ENCODE results near the gene AHNAK. TPM values are rescaled to one million over a fixed set of nuclear protein-coding genes. Genes with fewer than 3 reads are reported as not detected.

AHNAK gene
- 100 to 1,000 TPM in 1 of 2 experiments, 10 to 100 TPM in 1; 96.0 to 111 TPM for total RNA-seq

GRCh38 chr11:62546244-62546928, at the start of gene AHNAK:
TSS of gene AHNAK (minus strand) at chr11:62546806. CDS start at chr11:62536098, 10,708 bp downstream.

GRCh38 chr11:62591448-62592145, 45.0 kb upstream of the AHNAK start, which contains the start of gene TUT1:
TSS of gene TUT1 (minus strand) at chr11:62591523. CDS start at chr11:62591485, 38 bp downstream.

DNA sequence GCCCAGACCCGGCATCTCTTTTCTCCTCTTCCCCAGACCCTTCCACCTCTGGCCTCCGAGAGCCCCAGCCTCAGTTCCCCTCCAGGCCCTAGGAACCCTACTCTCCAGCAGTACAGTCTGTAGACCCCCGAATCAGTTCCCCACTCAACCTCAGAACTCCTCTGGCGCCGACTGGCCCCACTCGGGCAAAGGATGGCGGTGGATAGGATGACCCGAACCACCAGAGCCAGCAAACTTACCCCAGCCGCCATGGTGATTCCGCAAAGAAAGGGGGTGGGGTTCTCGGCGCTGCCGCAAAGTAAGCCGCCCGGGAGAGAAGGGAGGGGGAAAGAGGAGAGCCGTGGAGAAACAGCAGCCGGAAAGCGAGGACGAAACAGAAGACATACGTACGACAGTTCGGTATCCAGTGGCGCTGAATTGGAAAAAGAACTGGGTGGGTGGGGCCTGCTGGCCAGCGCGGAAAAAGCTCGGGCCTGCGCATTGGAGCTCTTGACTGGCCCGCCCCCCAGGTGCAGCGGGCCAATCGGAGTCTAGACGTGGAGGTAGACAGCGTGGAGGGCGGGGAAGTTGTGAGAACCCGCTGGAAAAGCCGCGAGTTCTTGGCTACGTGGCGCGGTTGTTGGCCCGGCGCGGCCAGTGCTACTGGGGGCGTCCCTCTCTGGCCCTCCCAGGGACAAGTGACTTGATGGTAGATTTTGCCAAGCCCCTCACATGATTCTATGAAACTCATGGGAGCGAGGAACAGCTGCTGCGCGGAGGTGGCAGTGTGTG, 27.2 kb upstream of the AHNAK start, which contains the start of gene EEF1G:
Gene EEF1G, minus strand, starts transcription at position 300 of the 771 bp plus-strand sequence. Its CDS starts 49 bp downstream, at position 251.

GRCh38 chr11:62418733-62419132, 127.9 kb downstream of the AHNAK start, which contains the start of gene SCGB1A1:
TSS of gene SCGB1A1 (plus strand) at chr11:62419033. CDS start at chr11:62419096, 63 bp downstream.

Small RNA genes lying within 50 kb of the gene (microRNA-seq; reads per million reads assigned to microRNA genes)
- gene MIR6747 (ENCODE audit: borderline microRNAs expressed, borderline replicate concordance) = not detected

Other genes with a start within 250 kb of the AHNAK start
- gene SCGB1D4, start 247.7 kb downstream of the AHNAK start, total RNA-seq = not detected
- gene ASRGL1, start 209.4 kb downstream of the AHNAK start, total RNA-seq = 1 to 10 TPM; 8.0 to 9.2 TPM
- gene SCGB1A1, start 127.8 kb downstream of the AHNAK start, total RNA-seq = not detected
- 1,000 to 10,000 TPM; 1,877 to 1,888 TPM for gene EEF1G, start 27.1 kb upstream of the AHNAK start, total RNA-seq
- gene TUT1, start 44.7 kb upstream of the AHNAK start, total RNA-seq = 10 to 100 TPM; 26.2 to 28.2 TPM
- gene MTA2, start 55.1 kb upstream of the AHNAK start, total RNA-seq = 100 to 1,000 TPM; 208 to 223 TPM
- 100 to 1,000 TPM; 133 to 139 TPM for gene EML3, start 66.0 kb upstream of the AHNAK start, total RNA-seq
- gene ROM1, start 66.5 kb upstream of the AHNAK start, total RNA-seq = 1 to 10 TPM; 1.1 to 1.7 TPM
- 10 to 100 TPM; 70.9 to 73.2 TPM for gene B3GAT3, start 75.2 kb upstream of the AHNAK start, total RNA-seq
- gene GANAB, start 99.8 kb upstream of the AHNAK start, total RNA-seq = 100 to 1,000 TPM; 297 to 300 TPM
- gene INTS5, start 106.5 kb upstream of the AHNAK start, total RNA-seq = 10 to 100 TPM; 31.4 to 32.4 TPM
- gene C11orf98, start 118.4 kb upstream of the AHNAK start, total RNA-seq = 10 to 100 TPM; 83.3 to 83.8 TPM
- 10 to 100 TPM; 12.8 to 14.2 TPM for gene CSKMT, start 118.5 kb upstream of the AHNAK start, total RNA-seq
- 1 to 10 TPM; 6.2 to 8.1 TPM for gene UQCC3, start 124.9 kb upstream of the AHNAK start, total RNA-seq
- gene LBHD1, start 125.5 kb upstream of the AHNAK start, total RNA-seq = 10 to 100 TPM; 26.5 to 28.9 TPM
- 100 to 1,000 TPM; 157 to 162 TPM for gene UBXN1, start 132.3 kb upstream of the AHNAK start, total RNA-seq
- gene LRRN4CL, start 142.7 kb upstream of the AHNAK start, total RNA-seq = under 1 TPM; 0.14 to 0.35 TPM
- gene BSCL2, start 160.6 kb upstream of the AHNAK start, total RNA-seq = 10 to 100 TPM; 26.6 to 33.7 TPM
- gene GNG3, start 160.9 kb upstream of the AHNAK start, total RNA-seq = not detected
- 10 to 100 TPM; 60.2 to 63.0 TPM for gene HNRNPUL2, start 180.7 kb upstream of the AHNAK start, total RNA-seq
- gene TTC9C, start 181.7 kb upstream of the AHNAK start, total RNA-seq = 10 to 100 TPM; 42.4 to 43.6 TPM
- gene ZBTB3, start 207.4 kb upstream of the AHNAK start, total RNA-seq = 10 to 100 TPM; 14.8 to 17.8 TPM
- gene POLR2G, start 214.8 kb upstream of the AHNAK start, total RNA-seq = 10 to 100 TPM; 84.5 to 93.5 TPM
- 10 to 100 TPM; 21.3 to 22.1 TPM for gene TAF6L, start 224.6 kb upstream of the AHNAK start, total RNA-seq
- 10 to 100 TPM; 45.4 to 45.5 TPM for gene TMEM179B, start 240.6 kb upstream of the AHNAK start, total RNA-seq
- gene TMEM223, start 245.2 kb upstream of the AHNAK start, total RNA-seq = 10 to 100 TPM; 19.1 to 21.5 TPM